Head of caudate nucleus (tissue), 42 donors: ENCODE results near the gene TBXAS1.
A peak's percentile ranks its signal among the peaks of the same experiment; 100 is the strongest.

Experiments
- DNase-seq, 42 donors: peaks; one replicate each; pipeline versions ENCODE4 v3.0.0 to v3.0.0-alpha.2; 2020 to 2021; ENCODE audit warnings: mixed read lengths in 7 of 42
- intact Hi-C: fragments of 100-400 bp; cut with DNase I; formaldehyde crosslinking; loops from one replicate; pipeline ENCODE4 v1.15.0; 2022

Gene TBXAS1

DNA sequence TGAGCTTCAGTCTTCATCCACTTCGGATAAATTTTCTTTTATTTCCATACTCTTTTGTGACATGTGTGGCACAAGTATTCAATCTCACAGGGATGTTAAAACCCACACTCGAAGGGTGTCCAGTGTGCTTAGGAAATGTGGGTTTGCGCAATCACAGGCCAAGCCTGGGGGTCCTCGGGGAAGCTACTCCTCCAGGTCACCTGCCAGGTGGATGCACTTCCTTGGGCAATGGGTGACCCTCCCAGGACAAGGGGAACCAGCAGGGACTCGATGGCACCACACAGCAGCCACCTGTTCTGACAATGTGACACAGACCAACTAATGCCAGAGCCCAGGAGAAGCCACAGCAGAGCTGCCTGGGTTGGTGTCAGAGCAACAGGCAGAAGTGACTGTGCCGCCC is 194.7 kb downstream of the TBXAS1 start:
- intact Hi-C loops: no loop called here
- no peak for DNase-seq

DNA sequence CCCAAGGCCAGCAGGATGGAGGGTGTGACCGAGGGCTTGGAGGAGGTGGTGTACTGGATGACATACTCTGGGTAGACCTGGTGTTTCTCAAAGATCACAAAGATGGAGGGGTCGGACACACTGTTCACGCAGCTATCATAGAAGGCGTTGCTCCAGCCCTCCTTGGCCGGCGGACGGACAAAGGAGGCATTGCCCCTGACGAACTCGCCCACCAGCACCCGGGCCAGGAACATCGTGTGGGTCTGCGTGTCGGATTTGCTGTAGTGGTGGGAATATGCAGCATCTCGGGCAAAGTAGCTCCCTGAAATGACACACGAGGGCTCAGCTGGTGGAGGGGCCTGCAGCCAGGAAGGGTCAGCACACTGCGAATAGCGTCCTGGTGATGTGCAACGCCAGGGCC is 195.5 kb downstream of the TBXAS1 start:
- DNase-seq: no peak
- intact Hi-C loops: no loop called here

DNA sequence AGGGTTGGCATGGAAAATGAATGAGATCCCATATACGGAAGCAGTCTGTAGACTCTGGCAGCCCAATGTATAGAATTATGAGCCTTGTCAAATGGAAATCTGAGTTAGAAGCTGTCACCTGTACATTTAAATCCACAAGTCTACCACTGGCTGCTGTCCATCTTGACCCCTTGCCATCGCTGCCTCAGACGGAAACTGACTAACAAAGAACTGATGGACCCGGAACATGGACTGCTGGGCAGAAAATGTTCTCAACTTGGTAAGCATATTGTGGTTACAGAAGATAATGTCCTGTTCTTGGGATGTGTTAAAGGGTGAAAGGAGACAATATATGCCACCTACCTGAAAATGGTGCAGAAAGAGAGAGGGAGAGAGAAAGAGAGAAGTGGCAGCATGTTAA is 196.2 kb downstream of the TBXAS1 start:
- DNase-seq: no peak
- intact Hi-C loops: no loop called here

DNA sequence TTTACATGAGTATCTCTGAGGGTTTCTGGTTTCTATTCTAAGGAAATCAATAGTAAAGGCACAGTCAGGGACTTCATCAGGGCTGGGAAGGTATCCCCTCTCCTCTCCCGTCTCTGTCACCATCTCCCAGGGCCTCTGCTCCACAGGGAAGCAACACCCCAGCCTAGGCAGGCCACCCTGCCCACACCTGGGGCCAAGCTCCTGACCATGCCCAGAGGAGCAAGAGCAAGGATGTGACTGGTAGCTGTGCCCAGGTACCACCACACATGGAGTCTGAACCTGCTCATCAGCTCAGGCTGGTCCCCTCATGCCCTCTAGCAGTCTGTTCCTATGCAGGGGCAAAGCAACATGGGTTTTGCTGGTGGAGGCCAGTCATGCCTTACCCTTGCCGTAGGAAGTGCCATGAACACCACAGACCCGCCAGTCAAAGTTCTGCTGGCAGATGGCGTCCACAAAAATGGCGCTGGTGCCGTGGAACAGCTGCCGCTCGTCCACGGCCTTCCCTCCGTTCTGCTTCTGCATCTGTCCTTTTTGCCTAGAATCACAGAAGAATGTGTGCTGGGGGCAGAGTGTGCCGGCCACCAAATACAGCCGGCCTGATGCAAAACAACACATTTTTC is 196.9 kb downstream of the TBXAS1 start:
- DNase-seq: no peak
- intact Hi-C loops: no loop called here

DNA sequence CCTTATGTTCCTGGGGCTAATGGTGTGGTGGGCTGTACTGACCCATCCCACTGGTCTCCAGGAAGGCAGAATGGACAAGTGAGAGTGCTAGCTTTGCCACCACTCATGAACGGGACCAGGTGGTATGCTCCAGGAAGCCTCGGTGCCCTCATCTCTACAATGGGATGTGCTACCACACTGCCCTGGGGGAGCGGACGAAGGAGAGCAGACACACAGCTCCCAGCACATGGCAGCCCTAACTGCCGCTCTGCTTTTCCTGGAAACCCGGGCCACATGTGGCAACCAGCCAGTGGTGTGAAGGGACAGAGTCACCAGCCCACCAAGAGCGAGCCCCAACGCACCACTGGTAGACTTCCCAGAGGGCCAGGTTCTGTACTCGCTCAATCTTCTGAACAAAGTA is 197.9 kb downstream of the TBXAS1 start:
- intact Hi-C loops: no loop called here
- DNase-seq: no peak

DNA sequence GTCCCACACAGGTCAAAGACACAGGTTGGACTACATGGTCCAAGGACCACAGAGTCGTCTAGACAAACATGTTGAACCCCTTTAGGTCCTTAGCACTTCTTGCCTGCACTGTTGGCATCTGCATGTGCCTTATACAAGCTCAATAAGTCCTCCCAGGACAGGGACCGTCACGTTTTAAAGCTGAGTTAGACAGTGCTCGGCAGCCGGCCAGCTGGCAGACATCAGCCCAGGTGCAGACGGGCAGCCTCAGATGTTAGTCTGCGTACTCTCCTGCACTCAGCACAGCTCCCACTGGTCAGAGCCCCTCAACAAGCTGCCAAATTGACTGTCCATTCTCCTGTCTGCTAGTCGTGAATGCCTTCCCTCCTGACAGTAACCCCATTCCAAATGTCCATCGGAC is 198.8 kb downstream of the TBXAS1 start:
- intact Hi-C loops: no loop called here

DNA sequence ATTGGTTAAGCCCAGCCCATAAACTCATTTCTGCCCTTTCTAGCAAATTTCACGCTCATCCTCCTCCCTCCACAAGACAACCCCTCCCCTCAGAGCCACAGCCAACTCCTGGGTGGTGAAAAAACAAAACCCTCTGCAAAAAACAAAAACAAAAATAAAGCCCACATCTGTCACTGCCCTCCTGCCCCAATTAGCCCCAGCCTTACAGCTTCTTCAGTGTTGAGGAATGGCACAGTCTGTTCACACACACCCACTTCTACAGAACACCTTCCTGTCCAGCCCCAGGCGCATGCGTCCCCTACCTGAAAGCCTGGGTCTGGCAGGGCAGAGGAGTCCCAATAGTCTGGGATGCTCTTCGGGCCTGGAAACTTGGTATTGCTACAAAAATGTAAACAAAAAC is 199.2 kb downstream of the TBXAS1 start:
- no peak for DNase-seq
- intact Hi-C loops: no loop called here

More for the DNA sequence above, 198.8 kb downstream of the TBXAS1 start:
- no peak for DNase-seq

DNA sequence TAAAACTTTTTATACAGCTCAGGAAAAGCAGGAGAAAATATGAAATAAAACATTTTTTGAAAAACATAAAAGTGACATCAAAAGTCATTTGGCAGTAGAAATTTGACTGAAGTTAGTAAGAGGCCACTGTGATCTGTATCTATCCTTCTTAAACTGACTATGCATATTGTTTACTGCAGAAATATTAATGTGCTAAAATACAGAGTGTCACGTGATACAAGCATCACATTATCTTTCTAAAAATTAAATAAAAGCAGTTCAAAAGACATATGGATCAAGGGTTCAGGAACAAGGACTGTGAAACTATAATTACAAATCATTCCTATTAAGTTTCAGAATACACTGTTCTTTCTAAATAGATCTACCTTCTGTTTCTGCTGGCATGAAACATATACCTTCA is 200.0 kb downstream of the TBXAS1 start:
- no peak for DNase-seq
- intact Hi-C loops: no loop called here

DNA sequence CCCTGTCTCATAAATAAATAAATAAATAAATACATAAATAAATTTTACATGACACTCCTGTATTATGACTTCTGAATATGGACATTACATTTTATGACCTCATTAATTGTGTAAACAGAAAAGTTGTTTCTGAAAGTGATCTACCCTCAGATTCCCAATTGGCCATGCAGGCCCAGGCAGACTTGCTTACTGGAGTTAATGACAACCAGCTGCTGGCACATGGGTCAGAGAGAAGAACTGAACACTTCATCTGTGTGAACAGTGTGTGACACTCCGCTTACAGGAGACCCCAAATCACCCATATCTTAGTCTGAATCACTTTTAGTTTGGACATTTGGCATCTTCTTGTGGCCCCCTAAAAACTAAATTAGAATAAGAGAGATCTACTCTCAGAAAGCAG is 202.3 kb downstream of the TBXAS1 start:
- intact Hi-C loops: no loop called here
- no peak for DNase-seq

DNA sequence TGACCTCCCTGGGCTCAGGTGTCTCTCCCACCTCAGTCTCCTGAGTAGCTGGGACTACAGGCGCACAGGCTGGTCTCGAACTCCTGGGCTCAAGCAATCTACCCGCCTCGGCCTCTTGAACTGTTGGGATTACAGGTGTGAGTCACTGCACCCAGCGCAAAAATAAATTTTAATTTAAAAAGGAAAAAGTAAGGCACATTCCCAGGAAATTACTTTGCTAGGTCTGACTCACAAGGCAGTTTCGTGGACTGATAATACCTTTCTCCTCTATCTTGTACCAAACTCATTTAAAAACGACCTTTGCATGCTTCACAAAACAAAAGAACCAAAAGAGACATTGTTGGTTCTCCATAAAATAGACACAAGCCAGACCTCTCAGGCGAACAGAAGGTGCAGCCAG is 204.0 kb downstream of the TBXAS1 start:
- intact Hi-C loops: no loop called here
- no peak for DNase-seq

DNA sequence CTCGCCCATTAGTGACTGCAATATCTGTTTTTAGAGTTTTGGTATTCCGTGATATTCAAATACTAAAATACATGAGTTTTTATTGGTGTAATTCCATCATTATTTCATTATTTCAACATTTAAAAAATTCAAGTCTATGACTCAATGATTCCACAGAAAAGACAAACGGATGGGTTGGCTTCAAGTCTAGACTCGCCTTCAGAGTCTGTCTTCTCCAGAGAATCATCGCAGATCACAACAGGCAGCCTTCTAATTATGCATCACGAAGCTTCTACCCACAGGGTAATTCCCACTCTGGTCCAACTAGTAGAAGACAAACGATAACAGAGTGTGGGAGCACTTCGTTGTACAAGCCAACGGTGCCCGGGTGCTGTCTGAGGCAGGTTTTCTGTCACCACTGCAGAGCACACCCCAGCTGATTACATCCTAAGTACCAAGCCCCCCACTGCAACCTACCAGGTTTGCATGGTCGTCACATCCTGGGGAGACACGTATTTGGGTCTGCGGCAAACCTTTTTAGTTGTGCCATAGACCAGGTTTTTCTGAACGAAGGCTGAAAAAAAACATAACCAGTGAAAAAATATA is 204.8 kb downstream of the TBXAS1 start:
- intact Hi-C loops: no loop called here
- peak in 1 of 42 donors; percentile 7 for DNase-seq

DNA sequence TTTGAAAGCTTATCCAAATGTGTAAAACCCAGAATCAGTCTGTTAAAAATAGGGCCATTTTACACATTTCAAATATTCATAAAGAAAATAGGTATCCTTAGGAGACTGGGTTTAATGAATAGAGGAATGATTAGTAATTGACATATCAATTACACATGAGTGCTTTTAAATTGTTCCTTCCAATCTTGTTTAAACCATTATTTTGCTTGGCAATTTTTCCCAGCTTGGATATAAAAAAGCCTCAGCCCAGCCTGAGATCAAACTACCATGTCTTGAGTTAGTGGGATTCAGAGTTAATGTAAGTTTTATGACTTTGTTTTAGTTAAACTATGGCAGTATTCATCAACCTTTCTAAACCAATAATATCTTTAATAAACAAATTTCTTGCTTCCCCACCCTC is 205.4 kb downstream of the TBXAS1 start:
- DNase-seq: no peak
- intact Hi-C loops: no loop called here

DNA sequence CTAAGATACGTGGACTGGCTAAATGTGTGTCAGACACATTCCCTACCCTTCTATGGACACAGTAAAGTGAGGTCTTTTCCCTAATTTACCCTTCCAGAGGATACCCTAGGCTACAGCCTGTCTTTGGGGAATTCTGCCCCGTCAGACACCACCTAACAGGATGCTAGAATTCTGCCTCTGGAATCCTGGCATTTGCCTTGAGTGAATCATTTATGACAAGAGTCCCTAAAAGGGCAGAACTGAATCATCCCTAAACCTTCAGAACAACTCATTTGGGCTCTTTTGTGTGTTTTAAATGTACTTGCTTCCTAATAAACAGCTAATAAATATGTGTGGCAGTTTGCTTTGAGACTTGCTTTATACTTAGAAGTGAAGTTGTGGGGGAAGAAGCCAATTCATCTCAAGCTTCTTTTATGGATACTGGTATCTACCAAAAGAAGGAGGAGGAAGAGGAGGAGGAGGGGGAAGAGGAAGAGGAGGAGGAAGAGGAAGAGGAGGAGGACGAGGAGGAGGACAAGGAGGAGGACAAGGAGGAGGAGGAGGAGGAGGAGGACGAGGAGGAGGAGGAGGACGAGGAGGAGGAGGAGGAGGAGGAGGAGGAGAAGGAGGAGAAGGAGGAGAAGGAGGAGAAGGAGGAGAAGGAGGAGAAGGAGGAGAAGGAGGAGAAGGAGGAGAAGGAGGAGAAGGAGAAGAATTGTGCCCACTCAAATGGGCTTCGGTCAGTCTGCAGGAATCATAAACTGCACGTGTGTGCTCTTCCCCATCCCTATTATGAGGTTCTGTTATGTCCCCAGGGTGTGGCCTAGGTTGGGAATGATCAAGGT is 206.5 kb downstream of the TBXAS1 start:
- peak in 1 of 42 donors; percentile 4 for DNase-seq
- intact Hi-C loops: no loop called here

DNA sequence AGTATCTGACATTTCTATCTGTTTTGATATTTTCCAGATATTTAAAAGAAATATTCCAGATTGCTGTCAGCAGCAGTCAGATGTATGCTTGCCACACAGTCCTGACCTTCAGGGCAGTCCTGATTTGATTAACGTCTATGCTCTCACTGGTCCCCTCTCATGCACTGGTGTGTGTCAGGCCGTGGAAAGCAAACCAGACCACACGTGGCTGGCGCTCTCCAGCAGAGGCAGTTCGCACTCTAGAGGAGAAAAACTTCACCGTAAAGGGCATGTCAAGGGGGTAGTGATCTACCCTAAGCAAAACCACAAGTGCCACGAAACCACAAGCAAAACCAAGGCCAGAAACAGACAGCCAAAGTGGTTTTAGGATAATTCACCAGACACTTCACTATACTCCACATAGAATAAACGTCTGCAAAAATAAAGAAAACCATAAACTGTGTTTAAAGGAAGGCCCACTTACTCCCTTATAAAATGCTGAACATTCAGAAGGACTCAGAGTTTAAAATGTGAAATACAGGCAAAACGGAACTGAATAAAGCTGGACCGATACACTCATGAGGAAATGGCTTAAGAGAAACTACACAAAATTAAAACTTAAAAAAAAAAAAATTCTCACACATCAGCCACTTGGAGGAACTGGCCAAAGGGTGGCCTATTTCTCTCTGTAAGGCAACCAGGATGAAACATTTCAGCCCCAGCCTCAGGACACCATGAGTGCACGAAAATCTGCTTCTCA is 207.3 kb downstream of the TBXAS1 start:
- DNase-seq: peak in 1 of 42 donors; percentile 13
- intact Hi-C loops: no loop called here

DNA sequence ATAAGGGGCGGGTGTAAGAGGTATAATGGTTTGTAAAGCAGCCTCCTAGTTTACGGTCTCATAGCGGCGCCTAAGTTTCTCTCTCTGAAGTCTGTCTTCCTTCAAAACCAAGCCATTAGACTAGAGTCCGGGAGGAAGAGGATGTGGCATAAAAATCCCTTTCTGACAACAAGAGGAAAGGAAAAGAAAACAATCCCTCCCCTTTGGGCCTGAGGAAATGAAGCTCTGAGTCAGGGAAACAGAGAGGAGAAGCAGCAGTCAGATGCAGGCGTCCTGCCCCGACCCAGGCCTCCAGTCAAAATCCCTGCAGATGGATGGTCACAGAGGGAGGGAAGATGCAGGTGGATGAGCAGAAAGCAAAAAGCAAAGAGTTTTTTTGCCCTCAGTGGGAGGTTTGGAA is 210.0 kb downstream of the TBXAS1 start:
- intact Hi-C loops: no loop called here

DNA sequence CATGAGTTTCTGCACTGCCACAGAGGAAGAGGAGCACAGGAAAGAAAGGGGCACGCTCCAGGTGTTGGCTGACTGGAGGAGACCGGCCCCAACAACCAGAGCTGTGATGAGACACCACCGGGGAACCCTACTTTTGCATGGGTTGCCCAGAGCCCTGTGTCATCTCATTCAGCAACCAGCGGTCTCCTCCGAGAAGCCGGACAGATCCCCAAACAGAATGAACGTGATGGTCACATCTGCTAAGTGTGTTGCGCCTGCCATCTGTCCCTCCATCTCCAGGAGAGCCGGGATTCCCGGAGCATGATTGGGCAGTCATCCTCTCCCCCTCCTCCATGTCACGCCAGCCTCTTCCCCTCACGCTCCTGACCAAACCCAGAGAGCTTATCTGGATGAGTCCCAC is 210.8 kb downstream of the TBXAS1 start:
- intact Hi-C loops: no loop called here

More for the DNA sequence above, 210.0 kb downstream of the TBXAS1 start:
- DNase-seq: peak in 1 of 42 donors; percentile 2

DNA sequence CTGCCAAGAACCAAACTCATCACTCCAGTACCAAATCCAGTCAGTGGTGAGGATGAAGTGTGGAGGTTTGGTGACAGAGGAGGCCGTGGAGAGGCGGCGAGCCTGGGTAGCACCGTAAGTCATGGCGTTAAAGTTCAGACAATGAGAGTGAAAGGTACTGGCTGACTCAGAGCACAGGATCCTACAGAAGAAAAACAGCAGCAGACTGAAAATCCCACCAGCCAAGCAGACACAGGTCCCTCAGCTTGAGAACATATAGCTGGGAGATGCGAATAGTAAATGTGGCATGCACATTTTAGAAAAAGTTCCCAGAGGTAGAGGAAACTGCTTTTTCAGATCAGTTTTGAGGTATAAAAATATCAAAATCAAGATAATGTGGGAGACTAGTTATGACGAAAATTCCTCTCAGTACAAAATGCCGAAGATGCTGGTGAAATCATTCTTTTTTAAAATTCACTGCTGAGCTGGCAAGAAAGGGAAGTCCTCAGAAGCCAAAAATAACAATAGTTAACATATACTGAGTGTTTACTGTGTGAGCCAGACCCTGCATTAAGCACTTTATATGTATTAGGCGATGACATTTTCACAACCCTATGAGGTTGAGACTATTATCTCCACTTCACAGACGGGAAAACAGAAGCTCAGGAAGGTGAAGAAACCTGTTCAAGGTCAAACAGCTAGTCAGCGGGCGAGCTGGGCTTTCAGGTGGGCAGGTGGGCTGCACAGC is 212.8 kb downstream of the TBXAS1 start:
- intact Hi-C loops: no loop called here
- DNase-seq: peak in 2 of 42 donors; percentile 14 to 15

More for the DNA sequence above, 210.8 kb downstream of the TBXAS1 start:
- peak in 1 of 42 donors; percentile 11 for DNase-seq

DNA sequence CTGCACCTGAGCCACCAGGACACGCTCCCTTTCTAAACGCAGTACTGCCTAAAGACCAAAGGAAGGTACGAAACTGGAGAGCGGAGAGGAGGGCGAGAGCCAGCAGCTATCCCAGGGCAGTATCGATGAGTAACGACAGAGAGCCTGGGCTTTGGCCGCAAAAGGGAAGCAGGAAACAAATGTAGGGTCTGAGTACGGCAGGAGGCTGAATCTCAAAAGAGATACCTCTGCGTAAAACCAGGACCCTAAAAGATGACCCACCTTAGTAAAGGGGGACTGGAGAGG is 213.3 kb downstream of the TBXAS1 start:
- peak in 2 of 42 donors; percentile 6 to 17 for DNase-seq
- intact Hi-C loops: no loop called here

DNA sequence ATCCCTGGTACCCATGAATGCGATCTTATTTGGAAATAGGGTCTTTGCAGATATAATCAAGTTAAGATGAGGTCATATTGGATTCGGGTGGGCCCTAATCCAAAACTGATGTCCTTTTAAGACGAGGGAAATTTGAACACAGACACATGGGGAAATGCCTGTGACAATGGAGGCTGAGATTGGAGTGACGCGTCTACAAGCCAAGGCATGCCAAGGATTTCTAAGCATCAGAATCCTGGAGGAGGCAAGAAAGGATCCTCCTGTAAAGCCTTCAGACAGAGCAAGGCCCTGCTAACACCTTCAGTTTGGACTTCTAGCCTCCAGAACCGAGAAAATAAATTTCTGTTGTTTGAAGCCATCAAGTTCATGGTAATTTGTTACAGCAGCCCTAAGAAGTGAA is 215.2 kb downstream of the TBXAS1 start:
- intact Hi-C loops: no loop called here
- peak in 1 of 42 donors; percentile 25 for DNase-seq
